GM12878 (cell line): ENCODE data around the gene NLGN4X. TPM values are rescaled to one million over a fixed set of nuclear protein-coding genes. Genes with fewer than 3 reads are reported as not detected.

Source experiments
- ATAC-seq: fragments of 200-7000 bp; cut with Tn5 transposase; 3 replicates; pipeline ENCODE4 v1.9.1; 2020; ENCODE audit warnings: mild to moderate bottlenecking, moderate library complexity
- BruUV-seq: library from RNA; stranded (reverse); fragments of 400-500 nt; replicated peaks from 2 replicates; lab custom pipeline; 2021; lab: Mats Ljungman, UMichigan
- CTCF ChIA-PET: fragments of 300-600 bp; sonication (Branson Sonifier 250); formaldehyde crosslinking; extraction: SDS; loops from one replicate; lab custom pipeline; 2021; ENCODE audit warnings: inconsistent platforms; lab: Yijun Ruan, JAX
- POLR2A ChIA-PET: fragments of 350-600 bp; formaldehyde crosslinking; extraction: SDS; loops from one replicate; lab custom pipeline; 2021; ENCODE audit warnings: inconsistent platforms; lab: Charles Lee
- RAD21 ChIA-PET: fragments of 300-600 bp; sonication (Branson Sonifier 250); formaldehyde crosslinking; loops from one replicate; lab custom pipeline; 2023; ENCODE audit warnings: antibody characterized with exemption; ENCODE audit not compliant: unreplicated experiment; lab: Charles Lee
- SMC1A ChIA-PET: fragments of 300-600 bp; sonication (Branson Sonifier 250); formaldehyde crosslinking; loops from one replicate; lab custom pipeline; 2023; ENCODE audit not compliant: unreplicated experiment, uncharacterized antibody; lab: Charles Lee
- DNase-seq: peaks from one replicate; pipeline ENCODE4 v3.0.0-alpha.2; 2011; ENCODE audit warnings: low read depth, low spot score
- FAIRE-seq: peaks from 3 replicates; lab custom pipeline; 2011; peaks lifted over from hg19 to GRCh38; lab: Jason Lieb, UNC
- H2AFZ ChIP-seq: 2 replicates; pipeline ENCODE4 v1.6.0; 2011; ENCODE audit warnings: low read depth, low read length, control low read depth; ENCODE audit not compliant: control insufficient read depth
- H3K27ac ChIP-seq: 2 replicates; pipeline ENCODE4 v1.5.1; 2011; ENCODE audit warnings: control low read depth; ENCODE audit not compliant: control insufficient read depth, insufficient read depth
- H3K27me3 ChIP-seq, 2 experiments: replicated peaks in 1 of 2; 2 replicates each; pipeline versions ENCODE4 v1.6.0 to v1.6.1; 2011; ENCODE audit warnings: low read length in 1 of 2; ENCODE audit not compliant: control insufficient read depth in 2 of 2, insufficient read depth in 2 of 2
- H3K36me3 ChIP-seq, 2 experiments: 2 replicates each; pipeline ENCODE4 v1.5.1; 2011; ENCODE audit warnings: low read length in 1 of 2; ENCODE audit not compliant: control insufficient read depth in 2 of 2, insufficient read depth in 2 of 2
- H3K4me1 ChIP-seq: 2 replicates; pipeline ENCODE4 v1.6.1; 2011; ENCODE audit warnings: mild to moderate bottlenecking, low read length, moderate library complexity, mixed read lengths; ENCODE audit not compliant: control insufficient read depth, insufficient read depth
- H3K4me2 ChIP-seq: 2 replicates; pipeline ENCODE4 v1.6.0; 2011; ENCODE audit warnings: control low read depth; ENCODE audit not compliant: control insufficient read depth, insufficient read depth
- H3K4me3 ChIP-seq: fragments of 200-600 bp; sonication (generic); 2 replicates; pipeline ENCODE4 v1.5.1; 2016
- H3K79me2 ChIP-seq: 2 replicates; pipeline ENCODE4 v1.6.0; 2011; ENCODE audit warnings: low read length; ENCODE audit not compliant: control insufficient read depth, insufficient read depth
- H3K9ac ChIP-seq: 2 replicates; pipeline ENCODE4 v1.8.0; 2011; ENCODE audit warnings: low read length, control low read depth, mixed read lengths; ENCODE audit not compliant: control insufficient read depth, insufficient read depth
- H3K9me3 ChIP-seq: replicated peaks from 3 replicates; pipeline ENCODE4 v1.5.1; 2011; ENCODE audit warnings: mild to moderate bottlenecking, low read length; ENCODE audit not compliant: control insufficient read depth, insufficient read depth
- H4K20me1 ChIP-seq: 2 replicates; pipeline ENCODE4 v1.6.0; 2011; ENCODE audit not compliant: control insufficient read depth, insufficient read depth
- BMI1 ChIP-seq: fragments of 450-650 bp; IDR thresholded peaks from 2 replicates; pipeline ENCODE4 v1.6.1; 2016; ENCODE audit warnings: mild to moderate bottlenecking, moderate library complexity, borderline replicate concordance
- BRCA1 ChIP-seq: IDR thresholded peaks from 2 replicates; pipeline ENCODE4 v1.6.1; 2011; ENCODE audit warnings: low read depth, low read length, improper control_type of control experiment
- CBFB ChIP-seq: IDR thresholded peaks from 2 replicates; pipeline ENCODE4 v1.6.1; 2016; ENCODE audit warnings: antibody characterized with exemption, low read depth
- CHD4 ChIP-seq: fragments of 200-600 bp; sonication (generic); IDR thresholded peaks from 2 replicates; pipeline ENCODE4 v1.6.1; 2016; ENCODE audit warnings: mild to moderate bottlenecking
- EGR1 ChIP-seq, 2 experiments: IDR thresholded peaks; 1 replicate in 1 of 2; 2 replicates in 1 of 2; pipeline ENCODE4 v1.6.1; 2011 to 2012; ENCODE audit warnings: low read depth in 2 of 2, low read length in 2 of 2, borderline replicate concordance in 1 of 2, mild to moderate bottlenecking in 1 of 2, moderate library complexity in 1 of 2
- ESRRA ChIP-seq: IDR thresholded peaks from 2 replicates; pipeline ENCODE4 v1.6.1; 2012; ENCODE audit warnings: mild to moderate bottlenecking, low read length, improper control_type of control experiment
- EZH2 ChIP-seq: IDR thresholded peaks from 2 replicates; pipeline ENCODE4 v1.6.1; 2012; ENCODE audit warnings: low read depth, mild to moderate bottlenecking, control low read depth, inconsistent platforms, low read length, borderline replicate concordance; ENCODE audit not compliant: control insufficient read depth
- FOXK2 ChIP-seq: fragments of 450-650 bp; IDR thresholded peaks from 2 replicates; pipeline ENCODE4 v1.6.1; 2017; ENCODE audit warnings: mild to moderate bottlenecking, moderate library complexity
- HDAC2 ChIP-seq: fragments of 200-600 bp; sonication (generic); IDR thresholded peaks from 2 replicates; pipeline ENCODE4 v1.6.1; 2017
- IRF4 ChIP-seq: IDR thresholded peaks from 2 replicates; pipeline ENCODE4 v1.6.1; 2011; ENCODE audit warnings: low read depth, low read length
- KDM1A ChIP-seq: fragments of 200-600 bp; sonication (generic); IDR thresholded peaks from 2 replicates; pipeline ENCODE4 v1.6.1; 2016; ENCODE audit warnings: borderline replicate concordance
- MTA2 ChIP-seq: fragments of 450-650 bp; IDR thresholded peaks from 2 replicates; pipeline ENCODE4 v1.6.1; 2016; ENCODE audit warnings: low read depth, mild to moderate bottlenecking, moderate library complexity
- SMC3 ChIP-seq: IDR thresholded peaks from 2 replicates; pipeline ENCODE4 v1.6.1; 2011; ENCODE audit warnings: low read length, improper control_type of control experiment, borderline replicate concordance
- ZBTB33 ChIP-seq: fragments of 450-650 bp; IDR thresholded peaks from 2 replicates; pipeline ENCODE4 v1.6.1; 2017; ENCODE audit warnings: mild to moderate bottlenecking
- ZNF207 ChIP-seq: fragments of 450-650 bp; IDR thresholded peaks from 2 replicates; pipeline ENCODE4 v1.6.1; 2014; ENCODE audit warnings: antibody characterized with exemption, mild to moderate bottlenecking, borderline replicate concordance
- WGBS: methylation state at CpG from one replicate; pipeline ENCODE4 v1.1.6; 2016; ENCODE audit warnings: low lambda C conversion rate; ENCODE audit not compliant: insufficient replicate concordance, insufficient coverage; ENCODE audit errors: missing lambda C conversion rate; 5-methylcytosine and 5-hydroxymethylcytosine counted together
- in situ Hi-C: fragments of 300-500 bp; cut with MboI; formaldehyde crosslinking; loops from 9 replicates; pipeline ENCODE4 v1.14.3; 2018; ENCODE audit warnings: mixed read lengths
- intact Hi-C: fragments of 100-400 bp; cut with micrococcal nuclease; formaldehyde crosslinking; loops from one replicate; pipeline ENCODE4 v1.14.2; 2022; ENCODE audit not compliant: unreplicated experiment
- polyA plus RNA-seq, 11 experiments: library from polyadenylated mRNA; depleted of rRNA in 4 of 11; unstranded in 6 of 11; stranded (reverse) in 5 of 11; fragments of >200 nt; fragmentation: Nextera tagmentation in 4 of 11; fragmentation: Illumina TruSeq in 1 of 11; extraction: Ambion mirVana in 4 of 11; extraction: Trizol in 1 of 11; gene quantifications; 1 replicate in 1 of 11; 2 replicates in 10 of 11; pipeline versions ENCODE4 v1.2.1 to v1.2.3, GENCODE V29; 2011 to 2016; ENCODE audit warnings: inconsistent platforms in 2 of 11, missing spikeins in 2 of 11, low read depth in 1 of 11
- total RNA-seq, 4 experiments: library from RNA; depleted of rRNA in 3 of 4; stranded (reverse); fragments of >200 nt in 3 of 4; fragmentation: Illumina TruSeq in 1 of 4; extraction: Trizol in 1 of 4; gene quantifications; 2 replicates each; pipeline versions ENCODE4 v1.2.1 to v1.2.3, GENCODE V29; 2013 to 2021

The NLGN4X gene
- total and polyA plus RNA-seq, 10 of the 15 experiments (the other 5 are each of a cell fraction or from before 2014, with no cell fraction given), result 0.02 to 1.5 (median 0.09) TPM; not detected in 2

DNA sequence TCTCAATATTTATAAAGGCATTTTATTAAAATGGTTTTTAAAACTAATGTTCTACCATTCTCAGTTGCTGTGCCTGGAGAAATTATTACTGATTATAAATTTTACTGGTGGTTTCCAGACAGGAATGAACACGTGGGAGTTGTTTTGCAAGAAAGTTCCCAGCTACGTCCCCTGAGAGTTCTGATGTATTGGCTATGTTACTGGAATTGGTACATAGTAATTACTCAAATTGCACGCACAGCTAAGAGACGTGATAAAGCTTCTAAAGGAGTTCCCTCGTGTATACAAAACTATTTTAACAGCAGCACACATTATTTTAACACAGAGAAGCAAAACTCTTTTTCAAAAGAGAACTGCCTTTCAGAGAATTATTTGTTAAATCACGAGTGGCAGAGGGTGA, 292.2 kb downstream of the NLGN4X start:
- Histone ChIP-seq H3K27me3 (no peaks in the 10 kb centered on the region), H2AFZ (no peak overlapping the region), H4K20me1 (no peaks in the 10 kb centered on the region), H3K9ac (no peak overlapping the region), H3K36me3 (no peaks in the 10 kb centered on the region), H3K4me1 (no peaks in the 10 kb centered on the region), H3K4me3 (no peak overlapping the region), H3K27ac (no peak overlapping the region), H3K79me2 (no peaks in the 10 kb centered on the region), H3K9me3 (no peaks in the 10 kb centered on the region), H3K4me2 (no peak overlapping the region)
- ATAC-seq, result no peak
- CTCF ChIA-PET, result interaction anchor here (1.7 kb wide), 1 partner anchor 21 kb away, joined by 3 read pairs; no protein-coding TSS in a partner anchor
- RAD21 ChIA-PET, result no interaction called here
- BruUV-seq, result no TSS peak
- FAIRE-seq, result no peak
- in situ Hi-C loops (no loop called here), intact Hi-C loops (no loop called here)
- 7% methylated on average over 6 of the region's 6 CpGs for WGBS
- POLR2A ChIA-PET, result interaction anchor here (0.5 to 1.1 kb wide), 2 partner anchors 66 to 95 kb away, joined by 3 read pairs; no protein-coding TSS in a partner anchor
- TF ChIP-seq KDM1A (no peak), ZNF207 (no peak), SMC3 (no peak), ESRRA (no peak), EGR1 (IDR thresholded peaks at IDR 0.05; ENCODE audit: borderline replicate concordance in 1 of 2, low read depth in 2 of 2, low read length in 2 of 2) (no peak), MTA2 (no peak)
- SMC1A ChIA-PET, result interaction anchor here (1.0 to 1.7 kb wide), 2 partner anchors 10 to 13 kb away, joined by 3 to 4 read pairs; no protein-coding TSS in a partner anchor
- DNase-seq, result no peak

DNA sequence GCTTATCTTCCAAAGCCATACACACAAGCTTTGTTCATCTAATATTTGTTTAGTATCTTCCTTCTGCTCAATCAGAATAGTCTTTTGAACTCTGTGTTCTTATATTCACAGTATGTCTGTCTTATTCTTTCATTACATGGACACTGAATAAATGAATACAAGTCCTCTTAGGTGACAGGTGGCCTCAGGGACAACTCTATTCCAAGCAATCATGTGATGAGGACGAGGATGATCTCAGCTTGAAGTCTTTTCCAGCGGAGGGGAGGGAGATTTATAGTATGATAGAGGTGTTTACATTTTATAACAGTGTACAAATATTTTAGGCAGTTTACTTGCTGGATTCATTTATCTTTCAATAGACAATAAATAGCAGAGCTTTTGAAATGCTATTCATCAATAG, 300.4 kb downstream of the NLGN4X start:
- DNase-seq, result no peak
- Histone ChIP-seq H3K4me1 (no peaks in the 10 kb centered on the region), H3K27me3 (no peaks in the 10 kb centered on the region), H3K79me2 (no peaks in the 10 kb centered on the region), H3K27ac (no peak overlapping the region), H3K4me2 (no peak overlapping the region), H4K20me1 (no peaks in the 10 kb centered on the region), H3K9ac (no peak overlapping the region), H3K36me3 (no peaks in the 10 kb centered on the region), H3K4me3 (no peak overlapping the region), H3K9me3 (no peaks in the 10 kb centered on the region), H2AFZ (no peak overlapping the region)
- SMC1A ChIA-PET, result interaction anchor here (0.5 to 1.0 kb wide), 3 partner anchors 9 to 300 kb away, joined by 3 to 4 read pairs (median 3); no protein-coding TSS in a partner anchor
- 2% methylated on average over 2 of the region's 2 CpGs for WGBS
- in situ Hi-C loops, result no loop called here
- FAIRE-seq, result no peak
- CTCF ChIA-PET, result no interaction called here
- intact Hi-C loops, result no loop called here
- RAD21 ChIA-PET, result no interaction called here
- no TSS peak for BruUV-seq
- POLR2A ChIA-PET, result no interaction called here
- no peak for ATAC-seq
- TF ChIP-seq ZBTB33, result no peak
- TF ChIP-seq FOXK2, result no peak
- no peak for TF ChIP-seq BMI1
- TF ChIP-seq CBFB, result no peak
- no peak for TF ChIP-seq HDAC2
- TF ChIP-seq BRCA1, result no peak
- TF ChIP-seq EZH2, result no peak
- no peak for TF ChIP-seq CHD4
- no peak for TF ChIP-seq IRF4
